NOMO-1 treated with DMSO at 0.1 percent for 48 hours (cell line): Measurements from ENCODE around the gene MUC6.

ENCODE experiments used
- DNase-seq: peaks from one replicate; lab custom pipeline; 2025; ENCODE audit not compliant: unreplicated experiment; lab: John Stamatoyannopoulos, UW

The MUC6 gene

GRCh38 chr11:970319-970871, 66.1 kb downstream of the MUC6 start:
- DNase-seq, result no peak

GRCh38 chr11:969651-970205, 66.8 kb downstream of the MUC6 start:
- DNase-seq, result no peak

DNA sequence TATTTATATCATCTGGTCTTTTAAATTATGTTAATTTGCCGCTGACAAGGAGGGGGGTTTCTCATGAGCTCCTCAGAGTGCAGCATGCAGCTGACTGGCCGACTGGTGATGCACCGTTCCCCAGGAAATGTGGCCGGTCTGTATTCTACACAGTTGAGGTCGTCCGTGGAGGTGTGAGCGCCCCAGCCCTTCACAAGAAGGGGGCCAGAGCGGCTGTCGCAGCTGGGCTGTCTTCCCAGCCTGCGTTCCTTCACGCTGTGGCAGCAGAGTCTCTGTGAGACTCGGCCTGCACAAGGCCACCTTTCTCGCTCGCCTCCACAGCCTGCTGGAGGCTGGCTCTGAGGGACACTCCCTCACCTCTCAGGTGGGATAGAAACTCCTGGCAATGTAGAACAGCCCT, 67.7 kb downstream of the MUC6 start:
- no peak for DNase-seq

DNA sequence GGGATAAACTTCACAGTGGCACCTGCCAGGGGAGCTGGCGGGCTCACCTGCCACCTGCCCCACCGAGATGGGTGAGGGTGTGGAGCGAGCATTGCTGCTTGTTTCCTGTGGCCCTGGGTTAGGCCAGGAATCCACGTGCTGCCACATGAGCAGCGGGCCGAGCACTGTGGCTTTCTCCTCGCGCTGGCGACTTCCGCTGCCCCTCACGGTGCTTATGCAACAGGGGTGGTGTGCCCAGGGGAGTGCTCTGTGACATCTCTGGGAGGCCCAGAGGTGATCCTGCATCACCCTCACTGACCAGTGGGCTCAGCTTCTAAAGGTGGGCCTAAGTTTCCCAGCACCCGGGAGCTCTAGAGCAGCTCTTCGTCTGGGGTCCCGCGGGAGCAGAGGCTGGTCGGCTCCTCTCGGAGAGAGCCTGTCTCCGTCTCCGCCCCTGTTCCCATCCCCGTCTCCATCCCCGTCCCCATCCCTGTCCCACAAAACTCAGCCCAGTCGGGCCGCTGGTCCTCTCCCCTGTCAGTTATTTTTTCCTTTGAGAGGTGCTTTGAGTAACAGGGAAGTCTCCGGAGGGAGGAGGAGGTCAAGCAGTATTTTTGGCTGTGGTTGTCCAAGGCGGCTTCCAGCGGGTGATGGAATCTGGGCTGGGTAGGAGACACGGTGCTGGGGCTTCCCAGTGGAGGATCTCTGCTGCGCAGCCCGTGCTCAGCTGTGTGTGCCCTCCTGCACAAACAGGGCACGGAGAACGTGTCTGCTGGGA, 68.3 kb downstream of the MUC6 start:
- no peak for DNase-seq

GRCh38 chr11:965206-965775, 71.2 kb downstream of the MUC6 start:
- no peak for DNase-seq

DNA sequence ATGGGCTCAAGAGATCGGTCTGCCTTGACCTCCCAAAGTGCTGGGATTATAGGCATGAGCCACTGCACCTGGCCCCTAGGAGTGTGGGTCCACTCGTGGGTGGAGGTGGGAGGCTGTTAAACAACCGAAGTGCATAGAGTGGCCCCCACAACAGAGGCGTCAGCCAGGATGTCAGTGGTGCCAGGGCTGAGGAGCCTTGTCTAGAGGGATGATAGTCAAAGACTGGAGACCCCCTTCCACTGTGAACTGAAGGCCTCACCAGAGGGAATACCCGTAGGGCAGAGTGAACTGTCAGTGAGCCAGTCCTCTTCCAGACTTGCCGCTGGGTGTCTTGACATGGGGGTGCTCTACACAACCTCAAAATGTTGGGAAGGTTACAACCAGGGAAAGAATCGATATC, 72.7 kb downstream of the MUC6 start:
- no peak for DNase-seq
